Hepatocyte (in vitro differentiated cells): ENCODE data around the gene TOGARAM2.

Source experiments
- CTCF ChIP-seq: fragments of 200-600 bp; sonication (generic); IDR thresholded peaks from 2 replicates; pipeline ENCODE4 v1.5.1; 2016; ENCODE audit warnings: antibody characterized with exemption, mild to moderate bottlenecking; ENCODE audit not compliant: poor library complexity
- EZH2phosphoT487 ChIP-seq: fragments of 200-600 bp; sonication (generic); IDR thresholded peaks from one replicate; pipeline ENCODE4 v1.6.1; 2018; ENCODE audit warnings: antibody characterized with exemption, mild to moderate bottlenecking, low read depth, moderate library complexity; ENCODE audit not compliant: unreplicated experiment, severe bottlenecking

GRCh38 chr2:28951910-28952835, 28.9 kb upstream of the TOGARAM2 start:
- TF ChIP-seq CTCF (no peak), EZH2phosphoT487 (no peak)
